Spleen (tissue), 11 donors: Measurements from ENCODE around the gene RBM8A. TPM values are rescaled to one million over a fixed set of nuclear protein-coding genes. Genes with fewer than 3 reads are reported as not detected.

ENCODE experiments used
- DNase-seq: peaks from one replicate; pipeline ENCODE4 v3.0.0-alpha.2; 2020
- H3K27ac ChIP-seq, 8 donors: fragments of 200-600 bp; sonication (generic) in 7 of 8; 1 replicate in 4 of 8; 2 replicates in 4 of 8; pipeline versions ENCODE4 v1.5.0 to v1.8.0; 2016 to 2021; ENCODE audit warnings: inconsistent platforms in 4 of 8, mild to moderate bottlenecking in 4 of 8, moderate library complexity in 1 of 8
- H3K27me3 ChIP-seq, 7 donors: fragments of 200-600 bp; sonication (generic) in 6 of 7; replicated peaks in 1 of 7; 1 replicate in 4 of 7; 2 replicates in 3 of 7; pipeline versions ENCODE4 v1.5.0 to v1.8.0; 2016 to 2021; ENCODE audit warnings: inconsistent platforms in 3 of 7, mild to moderate bottlenecking in 1 of 7
- H3K36me3 ChIP-seq, 6 donors: fragments of 200-600 bp; sonication (generic) in 5 of 6; 1 replicate in 4 of 6; 2 replicates in 2 of 6; pipeline versions ENCODE4 v1.5.0 to v1.8.0; 2016 to 2021; ENCODE audit warnings: inconsistent platforms in 2 of 6
- H3K4me1 ChIP-seq, 6 donors: fragments of 200-600 bp; sonication (generic) in 5 of 6; 1 replicate in 3 of 6; 2 replicates in 3 of 6; pipeline versions ENCODE4 v1.5.0 to v1.8.0; 2016 to 2021; ENCODE audit warnings: inconsistent platforms in 3 of 6
- H3K4me3 ChIP-seq, 8 donors: fragments of 200-600 bp; sonication (generic) in 7 of 8; 1 replicate in 4 of 8; 2 replicates in 4 of 8; pipeline versions ENCODE4 v1.5.0 to v1.8.0; 2016 to 2021; ENCODE audit warnings: inconsistent platforms in 4 of 8, mild to moderate bottlenecking in 4 of 8, moderate library complexity in 2 of 8
- H3K9me3 ChIP-seq, 8 donors: fragments of 200-600 bp; sonication (generic) in 7 of 8; 1 replicate in 4 of 8; 2 replicates in 4 of 8; pipeline versions ENCODE4 v1.5.0 to v1.8.0; 2016 to 2021; ENCODE audit warnings: inconsistent platforms in 4 of 8
- POLR2A ChIP-seq, 3 donors: fragments of 450-650 bp; IDR thresholded peaks; one replicate each; pipeline ENCODE4 v1.5.1; 2017; ENCODE audit warnings: antibody characterized with exemption in 3 of 3, mild to moderate bottlenecking in 1 of 3
- POLR2AphosphoS5 ChIP-seq, 3 donors: sonication (generic); formaldehyde crosslinking; IDR thresholded peaks; one replicate each; pipeline ENCODE4 v1.5.1; 2017; ENCODE audit warnings: antibody characterized with exemption in 3 of 3
- WGBS, 5 donors: extraction: QIAGEN DNeasy Blood & Tissue Kit in 3 of 5; methylation state at CpG; one replicate each; pipeline versions ENCODE4 v1.1.5 to v1.1.7; 2013 to 2018; 5-methylcytosine and 5-hydroxymethylcytosine counted together
- intact Hi-C: fragments of 100-400 bp; cut with DNase I; formaldehyde crosslinking; loops from one replicate; pipeline ENCODE4 v1.15.0; 2023; ENCODE audit warnings: low total_unique reads
- polyA plus RNA-seq, 3 donors: library from polyadenylated mRNA; stranded (reverse); fragments of 200-250 nt; gene quantifications; one replicate each; pipeline ENCODE4 v1.2.1, GENCODE V29; 2013
- total RNA-seq, 7 donors: library from RNA; depleted of rRNA in 3 of 7; stranded (reverse); fragments of >200 nt in 3 of 7; fragmentation: NEBNext Ultra II Directional in 4 of 7; extraction: Animal tissue kit (Norgen Biotek cat#: 25700) in 4 of 7; gene quantifications; one replicate each; pipeline versions ENCODE4 v1.1.0 to v1.2.1, GENCODE V29; 2016 to 2021
- TF ChIP-seq, protein P1 (sequence below), 11 experiments: fragments of 200-600 bp in 7 of 11; fragments of 450-650 bp in 4 of 11; sonication (generic) in 4 of 11; IDR thresholded peaks in 8 of 11; conservative IDR thresholded peaks in 3 of 11; 1 replicate in 7 of 11; 2 replicates in 4 of 11; pipeline versions ENCODE4 v1.4.0 to v1.8.0; 2016 to 2021; ENCODE audit warnings: antibody characterized with exemption in 11 of 11, inconsistent platforms in 4 of 11, mild to moderate bottlenecking in 1 of 11
- donor health status: healthy with polysubstance abuse.
- donor health status: DM: no; HTN: no; CAD: no; lungs with moderate emphysema.
- donor health status: DM: no; HTN: no; CAD: no.
- donor health status: Bipolar disorder and iron deficiency.
- donor health status: healthy.
- donor health status: DM: no; HTN: no; CAD: no.
- donor health status: DM: yes; HTN: yes; CAD: no.

RBM8A gene
- total and polyA plus RNA-seq, 10 donors = 87.0 to 187 (median 118) TPM

GRCh38 chr1:145916745-145917144 lies 10.5 kb downstream of the RBM8A start:
- Histone ChIP-seq H3K4me3 (no peak overlapping the region), H3K4me1 (peaks cover 10 to 55% (median 31%) of the 10 kb centered on the region in 6 donors), H3K36me3 (peaks cover 0 to 57% (median 33%) of the 10 kb centered on the region in 6 donors), H3K9me3 (no peaks in the 10 kb centered on the region), H3K27me3 (no peaks in the 10 kb centered on the region), H3K27ac (no peak overlapping the region)
- intact Hi-C loops = no loop called here
- no peak for DNase-seq
- 73 to 92% (median 86%) methylated on average over 5 of the region's 5 CpGs for WGBS, 5 donors
- TF ChIP-seq, protein P1, sequence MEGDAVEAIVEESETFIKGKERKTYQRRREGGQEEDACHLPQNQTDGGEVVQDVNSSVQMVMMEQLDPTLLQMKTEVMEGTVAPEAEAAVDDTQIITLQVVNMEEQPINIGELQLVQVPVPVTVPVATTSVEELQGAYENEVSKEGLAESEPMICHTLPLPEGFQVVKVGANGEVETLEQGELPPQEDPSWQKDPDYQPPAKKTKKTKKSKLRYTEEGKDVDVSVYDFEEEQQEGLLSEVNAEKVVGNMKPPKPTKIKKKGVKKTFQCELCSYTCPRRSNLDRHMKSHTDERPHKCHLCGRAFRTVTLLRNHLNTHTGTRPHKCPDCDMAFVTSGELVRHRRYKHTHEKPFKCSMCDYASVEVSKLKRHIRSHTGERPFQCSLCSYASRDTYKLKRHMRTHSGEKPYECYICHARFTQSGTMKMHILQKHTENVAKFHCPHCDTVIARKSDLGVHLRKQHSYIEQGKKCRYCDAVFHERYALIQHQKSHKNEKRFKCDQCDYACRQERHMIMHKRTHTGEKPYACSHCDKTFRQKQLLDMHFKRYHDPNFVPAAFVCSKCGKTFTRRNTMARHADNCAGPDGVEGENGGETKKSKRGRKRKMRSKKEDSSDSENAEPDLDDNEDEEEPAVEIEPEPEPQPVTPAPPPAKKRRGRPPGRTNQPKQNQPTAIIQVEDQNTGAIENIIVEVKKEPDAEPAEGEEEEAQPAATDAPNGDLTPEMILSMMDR (IDR thresholded peaks at IDR 0.05 in 8 of 11, conservative IDR thresholded peaks at IDR 0.05 in 3 of 11) = no peak
- TF ChIP-seq POLR2A (IDR thresholded peaks at IDR 0.05) (no peak), POLR2AphosphoS5 (IDR thresholded peaks at IDR 0.05) (no peak)

- no peaks in the 10 kb centered on the region for H3K9me3 ChIP-seq
- no peaks in the 10 kb centered on the region for H3K27me3 ChIP-seq
- intact Hi-C loops = no loop called here
- H3K4me3 ChIP-seq = no peak overlapping the region
- no peak for DNase-seq
- TF ChIP-seq POLR2AphosphoS5 (IDR thresholded peaks at IDR 0.05) = no peak
- TF ChIP-seq, protein P1 (IDR thresholded peaks at IDR 0.05 in 8 of 11, conservative IDR thresholded peaks at IDR 0.05 in 3 of 11) = no peak
- no peak for TF ChIP-seq POLR2A (IDR thresholded peaks at IDR 0.05)
- no peak overlapping the region for H3K27ac ChIP-seq
- peaks cover 0 to 67% (median 44%) of the 10 kb centered on the region in 6 donors for H3K36me3 ChIP-seq
- H3K4me1 ChIP-seq = peaks cover 0 to 29% (median 15%) of the 10 kb centered on the region in 6 donors
- 68 to 85% (median 78%) methylated on average over 11 of the region's 11 CpGs for WGBS, 5 donors
Observed at GRCh38 chr1:145912128-145912641, 15.1 kb downstream of the RBM8A start.

- 65 to 91% (median 88%) methylated on average over 1 of the region's 1 CpG for WGBS, 5 donors
- Histone ChIP-seq H3K4me3 (no peak overlapping the region), H3K27me3 (no peaks in the 10 kb centered on the region), H3K4me1 (peaks cover 0 to 10% (median 5%) of the 10 kb centered on the region in 6 donors), H3K36me3 (peaks cover 0 to 33% (median 23%) of the 10 kb centered on the region in 6 donors), H3K27ac (no peak overlapping the region), H3K9me3 (no peaks in the 10 kb centered on the region)
- TF ChIP-seq, protein P1 (IDR thresholded peaks at IDR 0.05 in 8 of 11, conservative IDR thresholded peaks at IDR 0.05 in 3 of 11) = no peak
- no peak for TF ChIP-seq POLR2AphosphoS5 (IDR thresholded peaks at IDR 0.05)
- no peak for TF ChIP-seq POLR2A (IDR thresholded peaks at IDR 0.05)
- DNase-seq = no peak
- intact Hi-C loops = no loop called here
Observed at GRCh38 chr1:145908653-145909052, 18.6 kb downstream of the RBM8A start.

- WGBS, 5 donors = 81 to 91% (median 85%) methylated on average over 8 to 10 of the region's 10 CpGs
- Histone ChIP-seq H3K36me3 (peaks cover 0 to 19% (median 16%) of the 10 kb centered on the region in 6 donors), H3K4me1 (peaks cover 0 to 10% (median 5%) of the 10 kb centered on the region in 6 donors), H3K27me3 (no peaks in the 10 kb centered on the region), H3K4me3 (no peak overlapping the region), H3K27ac (no peak overlapping the region), H3K9me3 (no peaks in the 10 kb centered on the region)
- intact Hi-C loops = no loop called here
- TF ChIP-seq, protein P1 (IDR thresholded peaks at IDR 0.05 in 8 of 11, conservative IDR thresholded peaks at IDR 0.05 in 3 of 11) = no peak
- no peak for TF ChIP-seq POLR2A (IDR thresholded peaks at IDR 0.05)
- no peak for TF ChIP-seq POLR2AphosphoS5 (IDR thresholded peaks at IDR 0.05)
- DNase-seq = no peak
Observed at GRCh38 chr1:145906954-145907753, 20.1 kb downstream of the RBM8A start.
